ENCODE measurements around the gene HPS4. TPM values are rescaled to one million over a fixed set of nuclear protein-coding genes. Genes with fewer than 3 reads are reported as not detected.

The HPS4 gene
- total and polyA plus RNA-seq, 2 of the 8 experiments (the other 6 are each of a cell fraction or from before 2014, with no cell fraction given) = 28.0 to 35.2 TPM

DNA sequence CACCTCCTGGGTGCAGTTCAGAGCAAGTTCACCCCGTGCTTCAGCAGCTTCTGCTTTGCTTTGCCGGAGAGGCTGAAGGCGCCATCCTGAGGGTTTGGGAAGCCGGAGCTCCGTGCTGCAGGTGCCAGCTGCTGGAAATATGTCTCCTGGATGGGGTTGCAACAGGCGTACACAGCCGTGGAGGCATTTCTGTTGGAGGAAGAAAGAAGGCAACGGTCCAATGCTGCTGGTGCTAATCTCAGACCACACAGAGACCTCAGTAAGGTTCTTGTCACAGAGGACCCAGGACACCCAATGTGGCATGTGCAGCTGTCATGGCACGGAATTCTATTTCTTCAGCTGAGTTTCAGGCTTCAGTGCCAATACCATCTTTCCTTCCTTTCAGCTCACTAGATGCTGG is 30.4 kb downstream of the HPS4 start (continued):
- TF ChIP-seq TBP (IDR thresholded peaks at IDR 0.05; ENCODE audit: low read depth, low read length) = no peak
- TF ChIP-seq BRCA1 (IDR thresholded peaks at IDR 0.05; ENCODE audit: low read depth, low read length) = no peak

All from H1 (cell line).